Measurements from ENCODE around the gene PSG1.
"Not testable (repeated sequence)": the region's sequence is repeated elsewhere in the genome, so short reads cannot be mapped to it uniquely, and the experiment has no call there.

PSG1 gene

DNA sequence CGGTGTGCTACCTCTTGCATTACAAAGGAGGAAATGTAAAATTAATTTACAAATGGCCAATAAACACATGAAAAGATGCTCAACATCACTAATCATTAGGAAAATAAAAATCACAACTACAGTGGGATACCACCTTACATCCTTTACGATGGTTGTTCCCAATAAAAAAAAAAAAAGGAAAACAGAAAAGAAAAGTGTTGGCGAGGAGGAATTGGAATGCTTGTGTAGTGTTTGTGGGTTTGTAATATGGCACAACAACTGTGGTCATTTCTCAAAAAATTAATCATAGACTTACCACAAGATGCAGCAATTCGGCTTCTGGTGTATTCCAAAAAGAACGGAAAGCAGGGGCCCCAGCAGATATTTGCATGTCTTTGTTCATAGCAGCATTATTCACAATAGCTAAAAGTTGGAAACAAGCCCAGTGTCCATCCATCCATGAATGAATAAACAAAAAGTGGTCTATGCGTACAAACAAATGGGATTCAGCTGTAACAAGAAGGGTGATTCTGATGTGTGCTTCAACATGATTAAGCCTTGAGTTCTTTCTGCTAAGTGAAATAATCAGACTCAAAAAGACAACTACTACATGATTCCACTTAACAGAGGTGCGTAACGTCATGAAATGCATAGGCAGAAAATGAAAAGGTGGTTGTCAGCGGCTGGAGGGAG is 58.1 kb downstream of the PSG1 start:
- not testable (repeated sequence) for DNase-seq (ENCODE audit: low spot score)

DNA sequence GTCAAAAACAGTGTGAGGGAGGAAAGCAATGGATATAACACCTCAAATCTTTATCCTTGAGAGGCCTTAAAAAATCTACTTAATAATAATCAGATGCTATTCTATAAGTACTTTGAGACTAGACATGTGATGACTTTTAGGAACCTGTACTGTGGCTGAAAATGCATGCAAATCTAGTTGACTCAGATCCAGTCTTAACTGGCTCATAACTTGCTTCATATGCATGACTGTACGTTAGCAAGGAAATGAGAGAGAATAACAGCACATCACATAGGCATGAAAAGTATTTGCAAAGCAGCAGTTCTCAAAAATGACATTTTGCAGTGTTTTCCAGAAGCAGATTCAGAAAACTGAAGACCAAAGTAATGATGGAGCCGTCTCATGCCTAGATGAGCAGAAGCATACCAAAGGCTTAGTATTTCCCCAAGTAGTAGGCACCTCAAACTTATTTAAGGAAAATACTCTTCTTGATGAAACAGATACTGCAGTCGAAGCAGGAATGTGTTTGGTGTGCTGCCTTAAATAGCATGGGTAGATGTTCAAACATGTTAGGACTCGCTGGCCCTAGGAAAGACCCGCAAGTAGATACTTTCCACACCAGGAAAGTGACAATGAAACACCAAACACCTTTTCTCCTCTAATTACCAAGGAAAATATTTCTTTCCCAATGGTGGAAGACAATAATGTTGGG is 59.4 kb downstream of the PSG1 start:
- not testable (repeated sequence) for DNase-seq (ENCODE audit: low spot score)

DNA sequence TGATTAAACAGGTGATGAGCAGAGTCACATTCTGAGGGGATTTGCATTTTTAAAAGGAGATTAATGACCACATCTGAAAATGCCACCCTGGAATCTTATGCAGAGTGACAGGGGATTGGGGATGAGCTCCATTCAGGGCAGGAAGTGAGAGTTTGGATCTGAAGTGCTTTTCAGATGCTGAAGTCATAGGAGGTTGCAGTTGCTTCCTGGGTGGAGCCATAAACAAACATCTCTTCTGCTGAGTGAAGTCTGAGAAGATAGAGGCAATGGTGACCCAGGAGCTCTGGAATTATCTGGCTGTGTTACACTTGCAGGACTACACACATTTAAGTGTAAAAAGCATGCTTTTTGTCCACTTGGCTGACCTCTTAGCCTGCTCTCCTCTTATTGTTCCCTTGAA is 62.6 kb downstream of the PSG1 start:
- DNase-seq (ENCODE audit: low spot score): no peak

Measured in SK-N-DZ (cell line).